GM10248 (cell line): Measurements from ENCODE around the gene NFS1.
"Not testable (repeated sequence)": the region's sequence is repeated elsewhere in the genome, so short reads cannot be mapped to it uniquely, and the experiment has no call there.

Source experiments
- CTCF ChIA-PET: fragments of 300-600 bp; sonication (Branson Sonifier 250); formaldehyde crosslinking; extraction: SDS; loops from one replicate; lab custom pipeline; 2021; ENCODE audit warnings: antibody characterized with exemption; lab: Yijun Ruan, JAX
- POLR2A ChIA-PET: fragments of 350-650 bp; sonication (Branson Sonifier 250); formaldehyde crosslinking; extraction: SDS; loops from one replicate; lab custom pipeline; 2020; ENCODE audit warnings: antibody characterized with exemption; lab: Yijun Ruan, JAX
- DNase-seq: peaks from one replicate; pipeline ENCODE4 v3.0.0; 2012; ENCODE audit errors: extremely low spot score
- CTCF ChIP-seq: IDR thresholded peaks from 2 replicates; pipeline ENCODE4 v1.5.1; 2012; ENCODE audit warnings: mild to moderate bottlenecking, low read depth; ENCODE audit errors: extremely low read depth, missing control alignments, control extremely low read depth

The NFS1 gene

GRCh38 chr20:35715652-35716051 is 16.5 kb upstream of the NFS1 start:
- TF ChIP-seq CTCF: no peak
- DNase-seq: no peak
- ChIA-PET POLR2A (interaction anchor here (0.6 to 1.2 kb wide), 3 partner anchors 12 to 27 kb away, joined by 3 to 4 read pairs (median 3); partner anchors contain the start of gene RBM39), CTCF (interaction anchor here (0.8 to 1.9 kb wide), 2 partner anchors 11 to 15 kb away, joined by 3 to 6 read pairs; no protein-coding TSS in a partner anchor)

GRCh38 chr20:35714127-35714526 is 15.0 kb upstream of the NFS1 start:
- POLR2A ChIA-PET: interaction anchor here (1.1 kb wide), 1 partner anchor 8 kb away, joined by 8 read pairs; no protein-coding TSS in a partner anchor
- no peak for DNase-seq
- CTCF ChIA-PET: interaction anchor here (1.0 to 1.9 kb wide), 2 partner anchors 10 to 13 kb away, joined by 4 to 6 read pairs; no protein-coding TSS in a partner anchor
- TF ChIP-seq CTCF: no peak

- DNase-seq, POLR2A ChIA-PET: not testable (repeated sequence)
- CTCF ChIA-PET: interaction anchor here (1.0 to 1.5 kb wide), 3 partner anchors 12 to 250 kb away, joined by 3 read pairs; no protein-coding TSS in a partner anchor
Observed at GRCh38 chr20:35713120-35713519, 14.0 kb upstream of the NFS1 start.

GRCh38 chr20:35711588-35712209 is 12.5 kb upstream of the NFS1 start:
- CTCF ChIA-PET: interaction anchor here (1.3 to 1.5 kb wide), 3 partner anchors 10 to 14 kb away, joined by 3 read pairs; no protein-coding TSS in a partner anchor

GRCh38 chr20:35710884-35711587 is 11.9 kb upstream of the NFS1 start:
- ChIA-PET CTCF (interaction anchor here (1.0 to 1.4 kb wide), 3 partner anchors 8 to 10 kb away, joined by 3 to 6 read pairs (median 3); no protein-coding TSS in a partner anchor), POLR2A (interaction anchor here (1.0 kb wide), 1 partner anchor 9 kb away, joined by 3 read pairs; no protein-coding TSS in a partner anchor)
- no peak for TF ChIP-seq CTCF
- no peak for DNase-seq

More at GRCh38 chr20:35711588-35712209, 12.5 kb upstream of the NFS1 start:
- POLR2A ChIA-PET: interaction anchor here (0.6 to 1.0 kb wide), 2 partner anchors 8 to 118 kb away, joined by 3 read pairs; no protein-coding TSS in a partner anchor
- no peak for TF ChIP-seq CTCF
- DNase-seq: no peak

GRCh38 chr20:35710039-35710438 is 10.9 kb upstream of the NFS1 start:
- TF ChIP-seq CTCF: no peak
- POLR2A ChIA-PET: interaction anchor here (0.5 kb wide), 2 partner anchors 69 to 256 kb away, joined by 3 to 4 read pairs; no protein-coding TSS in a partner anchor
- CTCF ChIA-PET: interaction anchor here (1.0 to 1.3 kb wide), 3 partner anchors 9 to 17 kb away, joined by 3 to 6 read pairs (median 4); no protein-coding TSS in a partner anchor
- no peak for DNase-seq
